OCI-LY1 (cell line): ENCODE data around the gene SENP8.

Source experiments
- EZH2 ChIP-seq: fragments of 200-600 bp; sonication (generic), shearing (Covaris generic); IDR thresholded peaks from 2 replicates; pipeline ENCODE4 v1.8.0; 2017; ENCODE audit warnings: borderline replicate concordance, mixed run types, mild to moderate bottlenecking, antibody characterized with exemption, low read length, moderate library complexity, mixed read lengths
- TF ChIP-seq, protein P1 (sequence below): fragments of 200-600 bp; sonication (generic), shearing (Covaris generic); IDR thresholded peaks from 2 replicates; pipeline ENCODE4 v1.5.1; 2017; ENCODE audit warnings: mild to moderate bottlenecking, antibody characterized with exemption, low read length, moderate library complexity, mixed read lengths

DNA sequence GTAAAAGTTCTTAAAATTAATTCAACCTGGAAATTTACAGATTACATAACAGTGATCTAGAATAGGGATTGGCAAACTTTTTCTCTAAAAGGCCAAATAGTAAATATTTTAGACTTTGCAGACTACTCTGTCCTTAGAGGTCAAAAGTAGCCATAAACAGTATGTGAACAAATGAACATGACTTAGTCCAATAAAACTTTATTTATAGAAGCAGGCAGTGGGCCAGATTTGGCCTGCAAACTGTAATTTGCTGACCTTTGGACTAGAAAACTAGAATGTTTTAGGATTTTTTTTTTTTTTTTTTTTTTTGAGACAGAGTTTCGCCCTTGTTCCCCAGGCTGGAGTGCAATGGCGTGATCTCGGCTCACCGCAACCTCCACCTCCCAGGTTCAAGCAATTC is 12.1 kb downstream of the SENP8 start:
- TF ChIP-seq, protein P1, sequence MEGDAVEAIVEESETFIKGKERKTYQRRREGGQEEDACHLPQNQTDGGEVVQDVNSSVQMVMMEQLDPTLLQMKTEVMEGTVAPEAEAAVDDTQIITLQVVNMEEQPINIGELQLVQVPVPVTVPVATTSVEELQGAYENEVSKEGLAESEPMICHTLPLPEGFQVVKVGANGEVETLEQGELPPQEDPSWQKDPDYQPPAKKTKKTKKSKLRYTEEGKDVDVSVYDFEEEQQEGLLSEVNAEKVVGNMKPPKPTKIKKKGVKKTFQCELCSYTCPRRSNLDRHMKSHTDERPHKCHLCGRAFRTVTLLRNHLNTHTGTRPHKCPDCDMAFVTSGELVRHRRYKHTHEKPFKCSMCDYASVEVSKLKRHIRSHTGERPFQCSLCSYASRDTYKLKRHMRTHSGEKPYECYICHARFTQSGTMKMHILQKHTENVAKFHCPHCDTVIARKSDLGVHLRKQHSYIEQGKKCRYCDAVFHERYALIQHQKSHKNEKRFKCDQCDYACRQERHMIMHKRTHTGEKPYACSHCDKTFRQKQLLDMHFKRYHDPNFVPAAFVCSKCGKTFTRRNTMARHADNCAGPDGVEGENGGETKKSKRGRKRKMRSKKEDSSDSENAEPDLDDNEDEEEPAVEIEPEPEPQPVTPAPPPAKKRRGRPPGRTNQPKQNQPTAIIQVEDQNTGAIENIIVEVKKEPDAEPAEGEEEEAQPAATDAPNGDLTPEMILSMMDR = no peak
- TF ChIP-seq EZH2 = no peak
